ENCODE measurements around the gene BTBD9.

The BTBD9 gene

GRCh38 chr6:38345586-38345985 is 294.1 kb downstream of the BTBD9 start:
- no peak for DNase-seq (ENCODE audit: low spot score)

GRCh38 chr6:38341496-38341895 is 298.2 kb downstream of the BTBD9 start:
- DNase-seq (ENCODE audit: low spot score) = no peak

GRCh38 chr6:38339914-38340313 is 299.8 kb downstream of the BTBD9 start:
- DNase-seq (ENCODE audit: low spot score) = no peak

GRCh38 chr6:38337819-38338465 is 301.8 kb downstream of the BTBD9 start:
- no peak for DNase-seq (ENCODE audit: low spot score)

- DNase-seq (ENCODE audit: low spot score) = no peak
These were observed 302.8 kb downstream of the BTBD9 start for GRCh38 chr6:38336922-38337321.

GRCh38 chr6:38326837-38327236 is 312.9 kb downstream of the BTBD9 start:
- no peak for DNase-seq (ENCODE audit: low spot score)

GRCh38 chr6:38323216-38323615 is 316.5 kb downstream of the BTBD9 start:
- DNase-seq (ENCODE audit: low spot score) = no peak

GRCh38 chr6:38322138-38322537 is 317.6 kb downstream of the BTBD9 start:
- DNase-seq (ENCODE audit: low spot score) = no peak

GRCh38 chr6:38320843-38321242 is 318.9 kb downstream of the BTBD9 start:
- no peak for DNase-seq (ENCODE audit: low spot score)

- no peak for DNase-seq (ENCODE audit: low spot score)
These were observed 319.4 kb downstream of the BTBD9 start for GRCh38 chr6:38320358-38320757.

GRCh38 chr6:38319256-38320212 is 320.2 kb downstream of the BTBD9 start:
- DNase-seq (ENCODE audit: low spot score) = no peak

- DNase-seq (ENCODE audit: low spot score) = no peak
These were observed 323.4 kb downstream of the BTBD9 start for GRCh38 chr6:38316099-38316868.

- no peak for DNase-seq (ENCODE audit: low spot score)
These were observed 328.5 kb downstream of the BTBD9 start for GRCh38 chr6:38311201-38311600.

GRCh38 chr6:38310061-38310460 is 329.7 kb downstream of the BTBD9 start:
- DNase-seq (ENCODE audit: low spot score) = no peak

GRCh38 chr6:38307740-38308139 is 332.0 kb downstream of the BTBD9 start:
- DNase-seq (ENCODE audit: low spot score) = peak; percentile 65

- no peak for DNase-seq (ENCODE audit: low spot score)
These were observed 332.8 kb downstream of the BTBD9 start for GRCh38 chr6:38306931-38307330.

GRCh38 chr6:38305995-38306681 is 333.6 kb downstream of the BTBD9 start:
- no peak for DNase-seq (ENCODE audit: low spot score)

- DNase-seq (ENCODE audit: low spot score) = no peak
These were observed 336.9 kb downstream of the BTBD9 start for GRCh38 chr6:38302838-38303237.

- no peak for DNase-seq (ENCODE audit: low spot score)
These were observed 337.6 kb downstream of the BTBD9 start for GRCh38 chr6:38302081-38302480.

GRCh38 chr6:38290133-38290799 is 349.5 kb downstream of the BTBD9 start:
- DNase-seq (ENCODE audit: low spot score) = no peak

GRCh38 chr6:38287487-38287886 is 352.2 kb downstream of the BTBD9 start:
- no peak for DNase-seq (ENCODE audit: low spot score)

All from NAMALWA (cell line).